HPDE6-E6E7 (cell line): ENCODE data around the gene REM1.

Experiments
- DNase-seq: peaks from one replicate; pipeline ENCODE4 v3.0.0; 2011; ENCODE audit warnings: missing footprints; ENCODE audit errors: extremely low spot score

The REM1 gene

GRCh38 chr20:31523361-31524283, 48.5 kb downstream of the REM1 start:
- DNase-seq, result no peak

GRCh38 chr20:31527266-31527665, 52.2 kb downstream of the REM1 start:
- DNase-seq, result no peak
